ENCODE measurements around the gene CENPF. TPM values are rescaled to one million over a fixed set of nuclear protein-coding genes. Genes with fewer than 3 reads are reported as not detected.

Gene CENPF
- total RNA-seq, 3 donors from 2014 or later (not counting 1 experiment from before 2014, with no cell fraction given), result 3.8 to 6.6 (median 4.0) TPM

GRCh38 chr1:214660900-214661299, 57.9 kb downstream of the CENPF start:
- no peaks in the 10 kb centered on the region for H3K36me3 ChIP-seq (ENCODE audit: control insufficient read depth, insufficient read depth, low read length)
- ATAC-seq (no peak), DNase-seq (peak in 1 of 2 donors; percentile 35)
- H3K4me3 ChIP-seq (ENCODE audit: low read length), result no peak overlapping the region
- TF ChIP-seq CTCF (IDR thresholded peaks at IDR 0.05), result no peak
- no peaks in the 10 kb centered on the region for H3K4me1 ChIP-seq (ENCODE audit: control insufficient read depth, insufficient read depth, low read length)
- Mint-ChIP-seq H3K36me3 (no peaks in the 10 kb centered on the region), H3K4me3 (no peak overlapping the region), H3K9me3 (no peaks in the 10 kb centered on the region), H3K4me1 (no peaks in the 10 kb centered on the region), H3K27ac (no peak overlapping the region), H3K27me3 (ENCODE audit: low read depth in 2 of 2) (no peaks in the 10 kb centered on the region)
- intact Hi-C loops (cut with micrococcal nuclease), result no loop called here
- H3K27ac ChIP-seq (ENCODE audit: low read length), result no peak overlapping the region
- WGBS (ENCODE audit: insufficient coverage), result 95% methylated on average over 4 of the region's 4 CpGs
- H3K27me3 ChIP-seq (ENCODE audit: control insufficient read depth, insufficient read depth, low read length), result no peaks in the 10 kb centered on the region
- H3K9me3 ChIP-seq (ENCODE audit: control insufficient read depth, insufficient read depth, low read length), result no peaks in the 10 kb centered on the region

- no peak for TF ChIP-seq CTCF (IDR thresholded peaks at IDR 0.05)
- intact Hi-C loops (cut with micrococcal nuclease), result no loop called here
- no peaks in the 10 kb centered on the region for H3K27me3 ChIP-seq (ENCODE audit: control insufficient read depth, insufficient read depth, low read length)
- Mint-ChIP-seq H3K4me1 (no peaks in the 10 kb centered on the region), H3K9me3 (no peaks in the 10 kb centered on the region), H3K36me3 (no peaks in the 10 kb centered on the region), H3K27ac (no peak overlapping the region), H3K4me3 (no peak overlapping the region), H3K27me3 (ENCODE audit: low read depth in 2 of 2) (no peaks in the 10 kb centered on the region)
- H3K36me3 ChIP-seq (ENCODE audit: control insufficient read depth, insufficient read depth, low read length), result no peaks in the 10 kb centered on the region
- no peaks in the 10 kb centered on the region for H3K4me1 ChIP-seq (ENCODE audit: control insufficient read depth, insufficient read depth, low read length)
- DNase-seq (no peak), ATAC-seq (no peak)
- no peak overlapping the region for H3K4me3 ChIP-seq (ENCODE audit: low read length)
- no peak overlapping the region for H3K27ac ChIP-seq (ENCODE audit: low read length)
- H3K9me3 ChIP-seq (ENCODE audit: control insufficient read depth, insufficient read depth, low read length), result no peaks in the 10 kb centered on the region
- WGBS (ENCODE audit: insufficient coverage), result 100% methylated on average over 3 of the region's 3 CpGs
Observed at GRCh38 chr1:214662223-214662785, 59.3 kb downstream of the CENPF start.

GRCh38 chr1:214664651-214665433, 61.8 kb downstream of the CENPF start:
- no peaks in the 10 kb centered on the region for H3K36me3 Mint-ChIP-seq

More at GRCh38 chr1:214664651-214665433, 61.8 kb downstream of the CENPF start:
- no peaks in the 10 kb centered on the region for H3K9me3 Mint-ChIP-seq
- no peak for ATAC-seq
- H3K4me1 Mint-ChIP-seq, result no peaks in the 10 kb centered on the region
- no peak overlapping the region for H3K27ac Mint-ChIP-seq
- H3K4me3 ChIP-seq (ENCODE audit: low read length), result no peak overlapping the region
- H3K4me1 ChIP-seq (ENCODE audit: control insufficient read depth, insufficient read depth, low read length), result no peaks in the 10 kb centered on the region
- H3K27me3 ChIP-seq (ENCODE audit: control insufficient read depth, insufficient read depth, low read length), result no peaks in the 10 kb centered on the region
- no peaks in the 10 kb centered on the region for H3K36me3 ChIP-seq (ENCODE audit: control insufficient read depth, insufficient read depth, low read length)
- no peak for TF ChIP-seq CTCF (IDR thresholded peaks at IDR 0.05)
- H3K27ac ChIP-seq (ENCODE audit: low read length), result no peak overlapping the region
- intact Hi-C loops (cut with micrococcal nuclease), result no loop called here
- H3K9me3 ChIP-seq (ENCODE audit: control insufficient read depth, insufficient read depth, low read length), result no peaks in the 10 kb centered on the region
- no peak overlapping the region for H3K4me3 Mint-ChIP-seq
- 93% methylated on average over 6 of the region's 8 CpGs for WGBS (ENCODE audit: insufficient coverage)
- no peak for DNase-seq
- no peaks in the 10 kb centered on the region for H3K27me3 Mint-ChIP-seq (ENCODE audit: low read depth in 2 of 2)

Measured in natural killer cell (primary cell).